Measurements from ENCODE around the gene MSRB3. TPM values are rescaled to one million over a fixed set of nuclear protein-coding genes. Genes with fewer than 3 reads are reported as not detected.

MSRB3 gene
- total RNA-seq, 6 experiments from 2014 or later, result 1.4 to 5.6 (median 2.6) TPM

DNA sequence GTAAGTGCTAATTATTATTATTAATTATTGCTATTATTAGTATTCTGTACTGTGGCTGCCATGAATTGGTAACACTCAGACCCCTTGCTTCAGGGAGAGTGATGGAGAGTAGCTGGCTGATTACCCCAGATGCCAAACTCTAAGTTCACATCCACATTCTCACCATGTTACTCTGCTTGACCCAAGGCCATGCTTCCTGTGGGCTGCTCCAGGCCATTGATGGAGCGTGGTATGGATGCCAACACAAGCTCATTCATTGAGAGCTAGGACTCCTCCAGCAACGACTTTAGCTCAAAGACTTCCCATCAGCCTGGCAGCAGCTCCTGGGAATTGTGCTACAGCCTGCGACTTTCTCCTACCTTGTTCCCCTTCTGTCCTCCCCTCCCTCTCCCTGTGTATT, 233.4 kb downstream of the MSRB3 start:
- no peak for ATAC-seq
- no CpG with 5 or more reads among the region's 3 CpGs for WGBS (ENCODE audit: insufficient coverage, low coverage, low lambda C conversion rate, missing lambda C conversion rate)

More for the DNA sequence above, 233.4 kb downstream of the MSRB3 start:
- H3K9me3 ChIP-seq, result no peaks in the 10 kb centered on the region
- no peaks in the 10 kb centered on the region for H3K36me3 ChIP-seq
- peaks cover 0 to 14% (median 6%) of the 10 kb centered on the region in 4 donors for H3K4me1 ChIP-seq
- H3K27ac ChIP-seq, result no peak overlapping the region
- intact Hi-C loops (cut with DNase I), result no loop called here
- H3K27me3 ChIP-seq, result no peaks in the 10 kb centered on the region
- no peak for DNase-seq
- no peak for TF ChIP-seq POLR2A (IDR thresholded peaks at IDR 0.05)
- TF ChIP-seq, protein P1, sequence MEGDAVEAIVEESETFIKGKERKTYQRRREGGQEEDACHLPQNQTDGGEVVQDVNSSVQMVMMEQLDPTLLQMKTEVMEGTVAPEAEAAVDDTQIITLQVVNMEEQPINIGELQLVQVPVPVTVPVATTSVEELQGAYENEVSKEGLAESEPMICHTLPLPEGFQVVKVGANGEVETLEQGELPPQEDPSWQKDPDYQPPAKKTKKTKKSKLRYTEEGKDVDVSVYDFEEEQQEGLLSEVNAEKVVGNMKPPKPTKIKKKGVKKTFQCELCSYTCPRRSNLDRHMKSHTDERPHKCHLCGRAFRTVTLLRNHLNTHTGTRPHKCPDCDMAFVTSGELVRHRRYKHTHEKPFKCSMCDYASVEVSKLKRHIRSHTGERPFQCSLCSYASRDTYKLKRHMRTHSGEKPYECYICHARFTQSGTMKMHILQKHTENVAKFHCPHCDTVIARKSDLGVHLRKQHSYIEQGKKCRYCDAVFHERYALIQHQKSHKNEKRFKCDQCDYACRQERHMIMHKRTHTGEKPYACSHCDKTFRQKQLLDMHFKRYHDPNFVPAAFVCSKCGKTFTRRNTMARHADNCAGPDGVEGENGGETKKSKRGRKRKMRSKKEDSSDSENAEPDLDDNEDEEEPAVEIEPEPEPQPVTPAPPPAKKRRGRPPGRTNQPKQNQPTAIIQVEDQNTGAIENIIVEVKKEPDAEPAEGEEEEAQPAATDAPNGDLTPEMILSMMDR (IDR thresholded peaks at IDR 0.05), result no peak
- H3K4me3 ChIP-seq, result no peak overlapping the region

Other genes with a start within 250 kb of the MSRB3 start
- gene WIF1, start 157.4 kb upstream of the MSRB3 start, total RNA-seq, result not detected
- 10 to 100 TPM in 4 of 6 experiments, 1 to 10 TPM in 2; 8.6 to 19.0 (median 11.6) TPM for gene LEMD3, start 109.1 kb upstream of the MSRB3 start, total RNA-seq